Kidney capillary endothelial cell (primary cell): ENCODE measurements around the gene PLXNC1.

Experiments
- DNase-seq: peaks from one replicate; pipeline ENCODE4 v3.0.0-alpha.2; 2018; ENCODE audit warnings: low spot score

Gene PLXNC1

GRCh38 chr12:94242901-94243300 lies 94.5 kb downstream of the PLXNC1 start:
- no peak for DNase-seq

- DNase-seq = no peak
These were observed 96.1 kb downstream of the PLXNC1 start for GRCh38 chr12:94244165-94245133.

- no peak for DNase-seq
These were observed 97.4 kb downstream of the PLXNC1 start for GRCh38 chr12:94245631-94246383.

- no peak for DNase-seq
These were observed 98.9 kb downstream of the PLXNC1 start for GRCh38 chr12:94247246-94247645.

GRCh38 chr12:94248582-94248981 lies 100.2 kb downstream of the PLXNC1 start:
- DNase-seq = no peak

- no peak for DNase-seq
These were observed 101.8 kb downstream of the PLXNC1 start for GRCh38 chr12:94250130-94250529.

GRCh38 chr12:94254270-94254669 lies 105.9 kb downstream of the PLXNC1 start:
- DNase-seq = no peak

GRCh38 chr12:94255006-94255405 lies 106.6 kb downstream of the PLXNC1 start:
- DNase-seq = no peak

GRCh38 chr12:94255428-94255827 lies 107.1 kb downstream of the PLXNC1 start:
- DNase-seq = no peak

GRCh38 chr12:94258593-94258992 lies 110.2 kb downstream of the PLXNC1 start:
- DNase-seq = no peak

- DNase-seq = no peak
These were observed 111.6 kb downstream of the PLXNC1 start for GRCh38 chr12:94260017-94260416.

GRCh38 chr12:94260717-94261116 lies 112.3 kb downstream of the PLXNC1 start:
- no peak for DNase-seq

- no peak for DNase-seq
These were observed 112.7 kb downstream of the PLXNC1 start for GRCh38 chr12:94261119-94261518.

- no peak for DNase-seq
These were observed 113.4 kb downstream of the PLXNC1 start for GRCh38 chr12:94261786-94262185.

- DNase-seq = no peak
These were observed 114.0 kb downstream of the PLXNC1 start for GRCh38 chr12:94262228-94263010.

GRCh38 chr12:94263011-94263811 lies 114.8 kb downstream of the PLXNC1 start:
- DNase-seq = no peak

- DNase-seq = no peak
These were observed 115.7 kb downstream of the PLXNC1 start for GRCh38 chr12:94263905-94264561.

GRCh38 chr12:94264736-94265485 lies 116.5 kb downstream of the PLXNC1 start:
- no peak for DNase-seq

GRCh38 chr12:94265539-94265938 lies 117.2 kb downstream of the PLXNC1 start:
- DNase-seq = no peak
